Measurements from ENCODE around the gene SIGLEC10.
A peak's percentile ranks its signal among the peaks of the same experiment; 100 is the strongest.

SIGLEC10 gene

GRCh38 chr19:51458899-51459505 is 41.6 kb upstream of the SIGLEC10 start:
- no peak for DNase-seq (ENCODE audit: low read depth)
- H3K4me3 ChIP-seq (ENCODE audit: low read depth, low read length), result no peak overlapping the region

GRCh38 chr19:51458051-51458645 is 40.7 kb upstream of the SIGLEC10 start, which contains the start of gene SIGLEC8:
SIGLEC8 (minus strand) TSS chr19:51458454; CDS start chr19:51458387, 67 bp downstream.
- no peak for DNase-seq (ENCODE audit: low read depth)
- TF ChIP-seq CTCF (IDR thresholded peaks at IDR 0.05; ENCODE audit: insufficient read depth, low read depth, low read length, missing control alignments), result no peak
- no peak within 1 kb of the TSS for H3K4me3 ChIP-seq (ENCODE audit: low read depth, low read length)

More at GRCh38 chr19:51458899-51459505, 41.6 kb upstream of the SIGLEC10 start:
- TF ChIP-seq CTCF (IDR thresholded peaks at IDR 0.05; ENCODE audit: insufficient read depth, low read depth, low read length, missing control alignments), result no peak

- TF ChIP-seq CTCF (IDR thresholded peaks at IDR 0.05; ENCODE audit: insufficient read depth, low read depth, low read length, missing control alignments), result no peak
- DNase-seq (ENCODE audit: low read depth), result no peak
- no peak overlapping the region for H3K4me3 ChIP-seq (ENCODE audit: low read depth, low read length)
Measured at GRCh38 chr19:51457351-51458013, 40.0 kb upstream of the SIGLEC10 start.

DNA sequence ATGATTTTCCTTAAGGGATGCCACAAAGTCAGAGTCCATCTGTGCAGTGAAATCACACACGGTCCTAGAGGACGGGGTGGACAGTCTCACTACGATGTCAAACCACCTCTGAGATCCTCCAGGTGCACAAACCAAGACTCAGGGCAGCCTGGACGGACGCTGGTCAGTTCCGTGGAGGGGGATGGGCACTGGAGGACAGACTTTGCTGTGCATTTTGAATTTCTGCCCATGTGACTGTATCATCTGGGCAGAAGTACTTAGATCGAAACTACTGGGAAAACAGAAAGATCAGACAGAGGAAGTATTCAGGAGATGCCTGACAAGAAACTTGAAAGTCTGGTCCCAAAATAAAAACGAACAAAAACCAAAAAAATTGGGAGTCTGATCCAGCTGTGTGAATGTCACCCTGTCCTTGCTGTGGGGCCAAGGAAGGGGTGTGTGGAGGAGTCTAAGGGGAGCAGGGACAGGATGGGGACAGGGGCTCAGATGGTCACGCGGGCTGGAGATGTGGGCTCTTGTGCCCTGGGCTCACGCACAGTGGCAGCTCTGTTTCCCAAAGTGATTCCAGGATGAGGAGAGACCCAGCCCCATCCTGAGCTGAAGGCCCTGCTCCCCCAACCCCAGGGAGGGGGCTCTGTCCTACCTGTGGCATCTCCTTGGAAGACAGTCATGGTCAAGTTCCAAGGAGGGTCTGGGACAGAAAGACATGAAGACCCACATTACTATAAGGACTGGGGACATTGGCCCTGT is 39.3 kb upstream of the SIGLEC10 start:
- H3K4me3 ChIP-seq (ENCODE audit: low read depth, low read length), result no peak overlapping the region
- no peak for DNase-seq (ENCODE audit: low read depth)
- no peak for TF ChIP-seq CTCF (IDR thresholded peaks at IDR 0.05; ENCODE audit: insufficient read depth, low read depth, low read length, missing control alignments)

DNA sequence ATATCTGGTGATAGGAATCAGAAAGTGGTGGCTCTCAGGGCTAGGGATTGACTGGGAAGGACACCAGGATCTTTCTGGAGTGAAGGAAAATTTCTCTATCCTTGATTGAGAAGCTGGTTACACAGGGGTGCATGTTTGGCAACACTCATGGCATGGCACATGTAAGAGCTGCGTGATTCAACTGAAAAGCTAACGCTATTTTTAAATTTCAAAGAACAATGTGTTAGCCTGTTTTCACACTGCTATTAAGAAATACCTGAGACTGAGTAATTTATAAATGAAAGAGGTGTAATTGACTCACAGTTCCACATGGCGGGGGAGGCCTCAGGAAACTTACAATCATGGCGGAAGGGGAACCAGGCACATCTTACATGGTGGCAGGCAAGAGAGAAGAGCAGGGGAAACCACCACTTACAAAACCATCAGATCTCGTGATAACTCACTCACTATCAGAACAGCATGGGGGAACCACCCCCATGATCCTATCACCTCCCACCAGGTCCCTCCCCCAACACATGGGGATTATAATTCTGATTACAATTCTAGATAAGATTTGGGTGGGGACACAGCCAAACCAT is 33.4 kb upstream of the SIGLEC10 start:
- no peak for DNase-seq (ENCODE audit: low read depth)
- H3K4me3 ChIP-seq (ENCODE audit: low read depth, low read length), result no peak overlapping the region
- TF ChIP-seq CTCF (IDR thresholded peaks at IDR 0.05; ENCODE audit: insufficient read depth, low read depth, low read length, missing control alignments), result no peak

DNA sequence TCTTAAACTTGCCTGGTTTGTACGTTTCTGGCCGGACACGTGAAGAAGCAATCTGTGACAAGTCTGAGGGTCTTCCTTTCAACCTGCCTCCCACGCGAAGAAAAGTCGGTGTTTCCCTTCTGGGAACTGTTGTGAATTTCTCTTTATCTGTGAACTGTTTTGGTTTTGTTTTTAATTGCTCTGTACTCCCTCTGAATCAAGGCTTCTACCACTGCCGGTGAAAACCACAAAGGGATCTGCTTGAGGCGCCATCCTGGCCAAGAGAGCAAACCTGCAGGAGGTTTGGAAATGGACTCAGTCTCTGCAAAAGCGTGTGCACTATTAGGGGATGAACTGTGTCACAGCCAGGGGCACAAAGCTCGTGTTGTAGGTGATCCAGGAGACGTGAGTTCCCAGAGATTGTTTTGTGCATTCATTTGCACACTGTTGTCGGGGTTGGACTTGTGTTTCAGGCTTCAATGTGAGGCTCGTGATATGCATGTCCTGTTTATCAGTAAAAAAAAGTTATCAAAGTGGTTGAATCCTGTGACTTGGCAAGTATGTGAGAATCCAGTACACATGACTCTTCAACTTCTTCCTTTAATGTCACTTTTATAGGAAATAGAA is 31.1 kb upstream of the SIGLEC10 start:
- TF ChIP-seq CTCF (IDR thresholded peaks at IDR 0.05; ENCODE audit: insufficient read depth, low read depth, low read length, missing control alignments), result no peak
- DNase-seq (ENCODE audit: low read depth), result peak; percentile 12
- H3K4me3 ChIP-seq (ENCODE audit: low read depth, low read length), result no peak overlapping the region
